ENCODE measurements around the gene INHA.

Gene INHA

DNA sequence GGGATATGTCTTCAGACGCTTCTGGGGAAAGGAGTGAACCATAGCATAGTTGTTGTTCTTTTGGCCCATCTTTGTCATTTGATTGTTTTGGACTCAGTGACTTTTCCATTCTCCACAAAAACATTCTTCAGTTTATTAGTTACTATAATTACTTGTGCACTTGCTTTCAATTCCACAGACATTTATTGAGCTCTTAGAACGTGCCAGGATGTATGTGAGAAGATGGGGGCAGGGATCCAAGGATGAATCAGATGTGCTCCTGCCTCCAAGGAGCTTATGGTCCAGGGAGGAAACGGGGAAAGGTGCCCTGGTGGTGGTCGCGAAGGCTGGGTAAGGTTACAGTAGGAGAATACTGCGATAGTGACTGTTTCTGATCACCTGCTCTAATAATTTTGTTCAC lies 48.4 kb downstream of the INHA start (continued):
- TF ChIP-seq TSHZ2 (CRISPR knock-in tag; IDR thresholded peaks at IDR 0.05) (no peak), ZFP3 (CRISPR knock-in tag; IDR thresholded peaks at IDR 0.05) (no peak), ZC3H10 (CRISPR knock-in tag; IDR thresholded peaks at IDR 0.05) (no peak), ESRRG (CRISPR knock-in tag; IDR thresholded peaks at IDR 0.05) (no peak), ZNF565 (CRISPR knock-in tag; conservative IDR thresholded peaks at IDR 0.05; ENCODE audit: low read depth) (no peak), PATZ1 (CRISPR knock-in tag; IDR thresholded peaks at IDR 0.05; ENCODE audit: borderline replicate concordance) (no peak)

- ATAC-seq, result no peak
- TF ChIP-seq TCF4 (CRISPR knock-in tag; IDR thresholded peaks at IDR 0.05; ENCODE audit: borderline replicate concordance) (no peak), CREB5 (CRISPR knock-in tag; IDR thresholded peaks at IDR 0.05; ENCODE audit: low read depth) (no peak), ESRRG (CRISPR knock-in tag; IDR thresholded peaks at IDR 0.05) (no peak), GLIS3 (CRISPR knock-in tag; IDR thresholded peaks at IDR 0.05) (no peak), SNAI2 (CRISPR knock-in tag; IDR thresholded peaks at IDR 0.05) (no peak), ZNF8 (CRISPR knock-in tag; IDR thresholded peaks at IDR 0.05) (no peak), ZNF70 (CRISPR knock-in tag; IDR thresholded peaks at IDR 0.05) (no peak), TOX (CRISPR knock-in tag; IDR thresholded peaks at IDR 0.05; ENCODE audit: borderline replicate concordance) (no peak), ZC3H10 (CRISPR knock-in tag; IDR thresholded peaks at IDR 0.05) (no peak), POU6F1 (CRISPR knock-in tag; IDR thresholded peaks at IDR 0.05; ENCODE audit: borderline replicate concordance, low read depth) (no peak), PATZ1 (CRISPR knock-in tag; IDR thresholded peaks at IDR 0.05; ENCODE audit: borderline replicate concordance) (no peak), RARB (CRISPR knock-in tag; IDR thresholded peaks at IDR 0.05) (no peak), ISL1 (CRISPR knock-in tag; IDR thresholded peaks at IDR 0.05) (no peak), ZFP30 (CRISPR knock-in tag; IDR thresholded peaks at IDR 0.05) (no peak)
Measured at GRCh38 chr2:219621935-219622334, 49.8 kb downstream of the INHA start.

DNA sequence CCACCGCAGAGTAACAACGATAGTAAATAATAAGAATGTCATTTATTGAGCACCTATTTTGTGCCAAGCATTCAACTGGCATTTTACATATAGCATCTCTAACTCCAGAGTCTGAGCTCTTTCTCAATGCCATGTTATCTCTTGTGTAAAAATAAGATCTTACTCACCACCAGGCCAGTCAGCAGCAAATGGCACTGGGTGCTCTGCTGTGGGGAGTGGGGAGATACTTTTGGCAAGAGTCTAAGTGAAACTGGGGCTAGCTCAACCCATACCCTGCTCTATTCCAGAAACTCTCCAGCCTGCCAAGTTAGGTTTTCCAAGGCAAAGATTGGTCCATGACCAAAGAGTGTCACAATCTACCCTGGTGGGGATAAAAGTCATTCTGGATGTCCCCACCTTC lies 50.4 kb downstream of the INHA start:
- ATAC-seq, result no peak
- TF ChIP-seq ZNF70 (CRISPR knock-in tag; IDR thresholded peaks at IDR 0.05) (no peak), ZFP3 (CRISPR knock-in tag; IDR thresholded peaks at IDR 0.05) (no peak), CREB5 (CRISPR knock-in tag; IDR thresholded peaks at IDR 0.05; ENCODE audit: low read depth) (no peak), ZNF565 (CRISPR knock-in tag; conservative IDR thresholded peaks at IDR 0.05; ENCODE audit: low read depth) (no peak), TCF4 (CRISPR knock-in tag; IDR thresholded peaks at IDR 0.05; ENCODE audit: borderline replicate concordance) (no peak), ZNF8 (CRISPR knock-in tag; IDR thresholded peaks at IDR 0.05) (no peak), PPARA (CRISPR knock-in tag; IDR thresholded peaks at IDR 0.05; ENCODE audit: borderline replicate concordance) (no peak), TSHZ2 (CRISPR knock-in tag; IDR thresholded peaks at IDR 0.05) (no peak), ESRRG (CRISPR knock-in tag; IDR thresholded peaks at IDR 0.05) (no peak), GLIS3 (CRISPR knock-in tag; IDR thresholded peaks at IDR 0.05) (no peak), ZC3H10 (CRISPR knock-in tag; IDR thresholded peaks at IDR 0.05) (no peak), ARNTL (CRISPR knock-in tag; IDR thresholded peaks at IDR 0.05; ENCODE audit: borderline replicate concordance, low read depth) (no peak)
- TF ChIP-seq, protein P1, sequence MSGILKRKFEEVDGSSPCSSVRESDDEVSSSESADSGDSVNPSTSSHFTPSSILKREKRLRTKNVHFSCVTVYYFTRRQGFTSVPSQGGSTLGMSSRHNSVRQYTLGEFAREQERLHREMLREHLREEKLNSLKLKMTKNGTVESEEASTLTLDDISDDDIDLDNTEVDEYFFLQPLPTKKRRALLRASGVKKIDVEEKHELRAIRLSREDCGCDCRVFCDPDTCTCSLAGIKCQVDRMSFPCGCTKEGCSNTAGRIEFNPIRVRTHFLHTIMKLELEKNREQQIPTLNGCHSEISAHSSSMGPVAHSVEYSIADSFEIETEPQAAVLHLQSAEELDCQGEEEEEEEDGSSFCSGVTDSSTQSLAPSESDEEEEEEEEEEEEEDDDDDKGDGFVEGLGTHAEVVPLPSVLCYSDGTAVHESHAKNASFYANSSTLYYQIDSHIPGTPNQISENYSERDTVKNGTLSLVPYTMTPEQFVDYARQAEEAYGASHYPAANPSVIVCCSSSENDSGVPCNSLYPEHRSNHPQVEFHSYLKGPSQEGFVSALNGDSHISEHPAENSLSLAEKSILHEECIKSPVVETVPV (CRISPR knock-in tag; IDR thresholded peaks at IDR 0.05), result no peak
